ENCODE data around the gene SPTBN5. TPM values are rescaled to one million over a fixed set of nuclear protein-coding genes. Genes with fewer than 3 reads are reported as not detected.

SPTBN5 gene
- total RNA-seq, 6 experiments from 2014 or later: 0.16 to 0.34 (median 0.24) TPM

DNA sequence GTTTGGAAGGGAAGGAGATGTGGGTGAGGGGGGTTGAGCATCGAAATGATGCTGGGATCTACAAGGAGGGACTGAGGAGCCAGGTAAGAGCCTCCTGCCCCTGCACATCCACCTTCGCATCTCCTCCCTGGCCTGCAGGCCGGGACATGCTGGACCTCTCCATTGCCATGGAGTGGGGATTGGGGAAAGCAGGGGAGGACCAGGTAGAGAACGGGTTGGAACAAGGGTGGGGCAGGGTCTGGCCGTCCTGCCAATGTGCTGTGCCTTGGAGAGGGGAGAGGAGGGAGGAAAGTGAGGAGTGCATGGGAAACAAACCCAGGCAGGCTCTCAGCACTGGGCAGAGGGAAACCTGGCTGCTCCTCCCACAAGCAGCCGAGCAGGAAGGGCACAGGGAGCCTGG lies 44.6 kb downstream of the SPTBN5 start:
- DNase-seq: no peak
- Mint-ChIP-seq H3K27ac (no peak overlapping the region), H3K9me3 (no peaks in the 10 kb centered on the region), H3K27me3 (ENCODE audit: insufficient read depth) (peaks cover 4% of the 10 kb centered on the region; the same call in 1 of the 2 replicates), H3K36me3 (ENCODE audit: low read depth) (peaks cover 5% of the 10 kb centered on the region), H3K4me1 (ENCODE audit: low read depth) (no peaks in the 10 kb centered on the region), H3K4me3 (no peak overlapping the region)
- TF ChIP-seq, protein P1, sequence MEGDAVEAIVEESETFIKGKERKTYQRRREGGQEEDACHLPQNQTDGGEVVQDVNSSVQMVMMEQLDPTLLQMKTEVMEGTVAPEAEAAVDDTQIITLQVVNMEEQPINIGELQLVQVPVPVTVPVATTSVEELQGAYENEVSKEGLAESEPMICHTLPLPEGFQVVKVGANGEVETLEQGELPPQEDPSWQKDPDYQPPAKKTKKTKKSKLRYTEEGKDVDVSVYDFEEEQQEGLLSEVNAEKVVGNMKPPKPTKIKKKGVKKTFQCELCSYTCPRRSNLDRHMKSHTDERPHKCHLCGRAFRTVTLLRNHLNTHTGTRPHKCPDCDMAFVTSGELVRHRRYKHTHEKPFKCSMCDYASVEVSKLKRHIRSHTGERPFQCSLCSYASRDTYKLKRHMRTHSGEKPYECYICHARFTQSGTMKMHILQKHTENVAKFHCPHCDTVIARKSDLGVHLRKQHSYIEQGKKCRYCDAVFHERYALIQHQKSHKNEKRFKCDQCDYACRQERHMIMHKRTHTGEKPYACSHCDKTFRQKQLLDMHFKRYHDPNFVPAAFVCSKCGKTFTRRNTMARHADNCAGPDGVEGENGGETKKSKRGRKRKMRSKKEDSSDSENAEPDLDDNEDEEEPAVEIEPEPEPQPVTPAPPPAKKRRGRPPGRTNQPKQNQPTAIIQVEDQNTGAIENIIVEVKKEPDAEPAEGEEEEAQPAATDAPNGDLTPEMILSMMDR (IDR thresholded peaks at IDR 0.05): no peak

DNA sequence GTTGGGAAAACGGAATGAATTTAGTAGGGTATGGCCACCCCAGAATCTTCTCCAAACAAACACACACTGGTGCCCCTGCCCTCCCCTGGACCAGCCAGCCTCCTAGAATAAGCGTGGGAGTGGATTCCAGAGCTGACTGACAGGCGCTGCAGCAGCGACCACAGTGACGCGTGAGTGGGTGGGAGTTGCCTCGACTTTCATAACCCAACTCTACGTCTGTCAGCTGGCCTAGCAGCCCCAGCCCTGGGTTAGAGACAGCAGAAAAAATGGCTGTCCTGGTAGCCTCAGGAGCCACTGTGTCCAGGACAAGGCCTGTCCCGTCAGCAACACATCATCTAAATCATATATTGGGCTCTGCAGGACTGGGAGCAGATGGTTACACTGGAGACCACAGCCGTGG lies 45.2 kb downstream of the SPTBN5 start:
- Mint-ChIP-seq H3K36me3 (ENCODE audit: low read depth) (peaks cover 5% of the 10 kb centered on the region), H3K9me3 (no peaks in the 10 kb centered on the region), H3K27me3 (ENCODE audit: insufficient read depth) (peaks cover 4% of the 10 kb centered on the region; the same call in 1 of the 2 replicates), H3K4me3 (no peak overlapping the region), H3K4me1 (ENCODE audit: low read depth) (no peaks in the 10 kb centered on the region), H3K27ac (no peak overlapping the region)
- DNase-seq: no peak
- TF ChIP-seq, protein P1 (IDR thresholded peaks at IDR 0.05): no peak

DNA sequence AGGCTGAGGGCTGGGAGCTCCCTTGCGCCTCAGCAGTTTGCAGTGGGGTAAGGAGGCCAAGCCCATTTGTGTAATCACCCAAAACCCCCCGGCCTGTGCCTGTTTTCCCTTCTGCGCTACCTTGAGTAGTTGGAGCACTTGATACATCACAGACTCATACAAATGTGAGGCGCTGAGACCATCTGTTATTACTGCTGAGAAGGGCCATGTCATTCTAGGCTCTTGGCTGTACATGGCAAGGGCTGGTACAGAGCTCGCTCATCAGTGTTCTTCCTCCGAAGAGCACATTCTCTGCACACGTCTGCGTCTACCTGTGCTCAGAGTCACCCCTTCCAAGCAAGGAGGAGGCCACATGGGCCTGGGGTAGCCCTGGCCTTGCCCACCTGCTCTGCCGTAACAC lies 45.9 kb downstream of the SPTBN5 start:
- no peaks in the 10 kb centered on the region for H3K9me3 Mint-ChIP-seq
- H3K27ac Mint-ChIP-seq: no peak overlapping the region
- no peak overlapping the region for H3K4me3 Mint-ChIP-seq
- no peaks in the 10 kb centered on the region for H3K4me1 Mint-ChIP-seq (ENCODE audit: low read depth)
- DNase-seq: no peak
- TF ChIP-seq, protein P1 (IDR thresholded peaks at IDR 0.05): no peak
- peaks cover 4% of the 10 kb centered on the region; the same call in 1 of the 2 replicates for H3K27me3 Mint-ChIP-seq (ENCODE audit: insufficient read depth)
- peaks cover 5% of the 10 kb centered on the region for H3K36me3 Mint-ChIP-seq (ENCODE audit: low read depth)

DNA sequence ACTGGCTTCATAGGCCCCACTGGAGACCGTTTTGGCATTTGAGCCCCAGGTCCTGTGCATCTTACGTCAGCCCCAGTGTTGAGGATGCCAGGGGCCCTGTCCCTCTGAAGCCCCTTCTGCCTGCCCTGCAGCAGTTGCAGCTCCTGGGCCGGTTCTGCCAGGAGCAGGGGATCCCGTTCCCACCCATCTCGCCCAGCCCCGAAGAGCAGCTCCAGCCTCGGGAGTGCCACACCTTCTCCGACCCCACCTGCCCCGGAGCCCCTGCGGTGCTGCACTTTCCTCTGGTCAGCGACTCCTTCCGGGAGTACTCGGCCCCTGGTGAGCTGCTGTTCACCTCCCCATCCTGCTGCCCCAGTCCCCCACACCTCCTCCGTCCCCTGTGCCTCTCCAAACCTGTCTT lies 46.6 kb downstream of the SPTBN5 start:
- no peak for DNase-seq
- TF ChIP-seq, protein P1 (IDR thresholded peaks at IDR 0.05): no peak
- Mint-ChIP-seq H3K4me3 (no peak overlapping the region), H3K9me3 (no peaks in the 10 kb centered on the region), H3K4me1 (ENCODE audit: low read depth) (no peaks in the 10 kb centered on the region), H3K27me3 (ENCODE audit: insufficient read depth) (peaks cover 4% of the 10 kb centered on the region; the same call in 1 of the 2 replicates), H3K36me3 (ENCODE audit: low read depth) (peaks cover 5% of the 10 kb centered on the region), H3K27ac (no peak overlapping the region)

DNA sequence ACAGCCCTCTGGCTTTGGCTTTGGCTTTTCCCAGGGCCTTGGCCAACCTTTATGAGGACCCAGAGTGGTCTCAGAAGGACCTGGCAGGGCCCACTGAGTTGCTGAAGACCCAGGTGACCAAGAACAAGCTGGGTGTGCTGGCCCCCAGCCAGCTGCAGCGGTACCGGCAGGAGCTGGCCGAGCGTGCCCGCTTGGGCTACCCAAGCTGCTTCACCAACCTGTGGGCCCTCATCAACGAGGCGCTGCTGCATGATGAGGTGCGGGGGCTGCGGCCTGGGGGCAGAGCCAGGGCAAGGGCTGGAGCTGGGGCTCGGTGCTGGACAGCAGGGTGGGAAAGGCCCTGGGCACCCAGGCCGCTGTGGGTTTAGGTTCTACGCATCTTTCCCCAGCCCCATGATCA lies 49.0 kb downstream of the SPTBN5 start:
- TF ChIP-seq, protein P1 (IDR thresholded peaks at IDR 0.05): no peak
- Mint-ChIP-seq H3K4me1 (ENCODE audit: low read depth) (no peaks in the 10 kb centered on the region), H3K9me3 (no peaks in the 10 kb centered on the region), H3K36me3 (ENCODE audit: low read depth) (peaks cover 5% of the 10 kb centered on the region), H3K27me3 (ENCODE audit: insufficient read depth) (no peaks in the 10 kb centered on the region; the same call in 1 of the 2 replicates), H3K4me3 (no peak overlapping the region), H3K27ac (no peak overlapping the region)
- DNase-seq: no peak

DNA sequence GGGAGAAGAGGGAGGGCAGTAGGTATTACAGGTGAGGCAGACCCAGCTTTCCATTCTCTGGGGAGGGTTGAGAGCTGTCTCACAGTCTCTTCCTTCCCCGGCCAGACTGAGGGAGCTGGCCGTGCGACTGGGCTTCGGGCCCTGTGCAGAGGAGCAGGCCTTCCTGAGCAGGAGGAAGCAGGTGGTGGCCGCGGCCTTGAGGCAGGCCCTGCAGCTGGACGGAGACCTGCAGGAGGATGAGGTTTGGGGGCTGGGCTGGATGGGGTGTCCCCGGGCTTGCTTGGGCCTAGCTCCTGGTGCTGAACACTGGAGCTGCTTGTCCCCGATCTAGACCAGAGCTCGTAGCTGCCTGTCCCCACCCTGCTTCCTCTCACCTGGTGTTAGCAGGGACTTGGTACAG lies 50.3 kb downstream of the SPTBN5 start:
- TF ChIP-seq, protein P1 (IDR thresholded peaks at IDR 0.05): no peak
- no peaks in the 10 kb centered on the region; the same call in 1 of the 2 replicates for H3K27me3 Mint-ChIP-seq (ENCODE audit: insufficient read depth)
- H3K27ac Mint-ChIP-seq: no peak overlapping the region
- H3K9me3 Mint-ChIP-seq: no peaks in the 10 kb centered on the region
- H3K4me3 Mint-ChIP-seq: no peak overlapping the region
- DNase-seq: no peak
- H3K4me1 Mint-ChIP-seq (ENCODE audit: low read depth): no peaks in the 10 kb centered on the region
- peaks cover 5% of the 10 kb centered on the region for H3K36me3 Mint-ChIP-seq (ENCODE audit: low read depth)
